Calu3 (cell line): Measurements from ENCODE around the gene GRIN1. TPM values are rescaled to one million over a fixed set of nuclear protein-coding genes. Genes with fewer than 3 reads are reported as not detected.

Experiments
- BruUV-seq: library from RNA; stranded (reverse); fragments of 400-500 nt; replicated peaks from 2 replicates; lab custom pipeline; 2021; lab: Mats Ljungman, UMichigan
- CTCF ChIA-PET: fragments of 300-600 bp; sonication (Branson Sonifier 250); formaldehyde crosslinking; loops from one replicate; lab custom pipeline; 2022; ENCODE audit warnings: antibody characterized with exemption; lab: Charles Lee
- DNase-seq: peaks from one replicate; pipeline ENCODE4 v3.0.0; 2022
- H3K27ac Mint-ChIP-seq: one replicate; pipeline ENCODE4 v1.8.0; 2022; ENCODE audit warnings: mixed read lengths; ENCODE audit not compliant: unreplicated experiment
- H3K27me3 Mint-ChIP-seq: one replicate; pipeline ENCODE4 v1.8.0; 2022; ENCODE audit warnings: mixed read lengths; ENCODE audit not compliant: unreplicated experiment
- H3K36me3 Mint-ChIP-seq: one replicate; pipeline ENCODE4 v1.8.0; 2022; ENCODE audit warnings: mild to moderate bottlenecking, moderate library complexity, mixed read lengths; ENCODE audit not compliant: insufficient read depth, unreplicated experiment
- H3K4me1 Mint-ChIP-seq: one replicate; pipeline ENCODE4 v1.8.0; 2022; ENCODE audit warnings: mild to moderate bottlenecking, low read depth, mixed read lengths; ENCODE audit not compliant: unreplicated experiment
- H3K4me3 Mint-ChIP-seq: one replicate; pipeline ENCODE4 v1.8.0; 2022; ENCODE audit warnings: mild to moderate bottlenecking, low read depth, moderate library complexity, mixed read lengths; ENCODE audit not compliant: unreplicated experiment
- H3K9me3 Mint-ChIP-seq: one replicate; pipeline ENCODE4 v1.8.0; 2022; ENCODE audit warnings: low read depth, mixed read lengths; ENCODE audit not compliant: unreplicated experiment
- CTCF ChIP-seq: fragments of 200-600 bp; IDR thresholded peaks from one replicate; pipeline ENCODE4 v1.8.0; 2022; ENCODE audit warnings: antibody characterized with exemption; ENCODE audit not compliant: unreplicated experiment
- intact Hi-C: fragments of 100-400 bp; cut with micrococcal nuclease; formaldehyde crosslinking; loops from one replicate; pipeline ENCODE4 v1.10.0; 2022; ENCODE audit not compliant: unreplicated experiment
- total RNA-seq: library from RNA; stranded (reverse); gene quantifications from 2 replicates; pipeline ENCODE4 v1.2.3, GENCODE V29; 2022

Gene GRIN1
- total RNA-seq, 1 experiment from 2014 or later, result 0.54 TPM

GRCh38 chr9:137096785-137097546 lies 42.0 kb upstream of the GRIN1 start:
- no peaks in the 10 kb centered on the region for H3K27me3 Mint-ChIP-seq
- TF ChIP-seq CTCF, result no peak
- no peaks in the 10 kb centered on the region for H3K4me1 Mint-ChIP-seq
- intact Hi-C loops, result no loop called here
- peaks cover 18% of the 10 kb centered on the region for H3K36me3 Mint-ChIP-seq
- no peak overlapping the region for H3K4me3 Mint-ChIP-seq
- no peak overlapping the region for H3K27ac Mint-ChIP-seq
- CTCF ChIA-PET, result interaction anchor here (0.6 kb wide), 1 partner anchor 104 kb away, joined by 4 read pairs; no protein-coding TSS in a partner anchor
- no TSS peak for BruUV-seq
- DNase-seq, result no peak
- H3K9me3 Mint-ChIP-seq, result no peaks in the 10 kb centered on the region

- no TSS peak for BruUV-seq
- Mint-ChIP-seq H3K4me1 (no peaks in the 10 kb centered on the region), H3K9me3 (no peaks in the 10 kb centered on the region), H3K36me3 (peaks cover 18% of the 10 kb centered on the region), H3K27ac (no peak overlapping the region), H3K4me3 (no peak overlapping the region), H3K27me3 (no peaks in the 10 kb centered on the region)
- no peak for TF ChIP-seq CTCF
- CTCF ChIA-PET, result no interaction called here
- intact Hi-C loops, result no loop called here
- no peak for DNase-seq
Observed at GRCh38 chr9:137097761-137098462, 41.0 kb upstream of the GRIN1 start.

GRCh38 chr9:137099231-137099630 lies 39.7 kb upstream of the GRIN1 start:
- CTCF ChIA-PET, result no interaction called here
- Mint-ChIP-seq H3K9me3 (no peaks in the 10 kb centered on the region), H3K4me1 (no peaks in the 10 kb centered on the region), H3K4me3 (no peak overlapping the region), H3K36me3 (peaks cover 22% of the 10 kb centered on the region), H3K27ac (no peak overlapping the region), H3K27me3 (no peaks in the 10 kb centered on the region)
- intact Hi-C loops, result no loop called here
- TF ChIP-seq CTCF, result no peak
- BruUV-seq, result no TSS peak
- DNase-seq, result no peak

GRCh38 chr9:137103206-137103999 lies 35.6 kb upstream of the GRIN1 start:
- H3K4me3 Mint-ChIP-seq, result no peak overlapping the region
- intact Hi-C loops, result no loop called here
- no peaks in the 10 kb centered on the region for H3K27me3 Mint-ChIP-seq
- BruUV-seq, result no TSS peak
- no peak for DNase-seq
- H3K27ac Mint-ChIP-seq, result no peak overlapping the region
- H3K36me3 Mint-ChIP-seq, result peaks cover 19% of the 10 kb centered on the region
- no peaks in the 10 kb centered on the region for H3K4me1 Mint-ChIP-seq
- TF ChIP-seq CTCF, result no peak
- CTCF ChIA-PET, result no interaction called here
- H3K9me3 Mint-ChIP-seq, result no peaks in the 10 kb centered on the region
